ENCODE results near the gene PDGFD.

Gene PDGFD

GRCh38 chr11:103947546-103947919 lies 216.4 kb downstream of the PDGFD start:
- DNase-seq = no peak

DNA sequence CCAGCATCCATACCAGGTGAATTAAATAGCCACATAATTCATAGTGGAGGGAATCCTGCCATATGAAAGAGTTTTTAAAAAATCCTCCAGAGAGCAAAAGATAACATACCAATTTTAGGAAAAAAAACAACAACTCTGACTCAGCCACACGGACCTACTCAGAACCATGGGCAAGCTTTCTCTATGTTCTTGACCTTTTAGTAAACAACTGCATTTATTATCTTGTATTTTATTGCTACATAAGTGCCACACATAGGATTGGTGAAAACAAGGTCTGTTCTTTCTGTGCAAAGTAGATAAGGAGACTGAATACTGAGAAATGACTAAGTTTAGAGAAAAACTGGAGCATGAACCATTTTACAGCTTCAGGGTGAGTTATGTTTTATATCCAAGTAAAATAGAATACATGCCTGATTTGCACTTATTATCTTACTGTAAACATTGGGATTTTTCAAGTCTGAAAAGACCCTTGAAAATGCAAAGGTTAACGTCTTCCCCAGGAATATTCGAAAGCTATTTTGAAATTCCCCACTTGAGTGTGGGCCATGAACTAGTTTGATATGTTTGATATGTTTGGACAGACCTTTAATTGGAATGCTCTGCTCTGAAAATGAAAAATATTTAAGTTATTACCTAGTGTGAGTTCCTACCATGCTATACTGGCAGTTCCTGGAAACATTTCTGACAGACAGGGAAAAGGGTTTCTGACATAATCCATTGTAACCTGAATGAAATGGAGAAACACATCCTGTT lies 217.0 kb downstream of the PDGFD start:
- no peak for DNase-seq

- no peak for DNase-seq
These were observed 219.6 kb downstream of the PDGFD start for GRCh38 chr11:103944251-103944940.

DNA sequence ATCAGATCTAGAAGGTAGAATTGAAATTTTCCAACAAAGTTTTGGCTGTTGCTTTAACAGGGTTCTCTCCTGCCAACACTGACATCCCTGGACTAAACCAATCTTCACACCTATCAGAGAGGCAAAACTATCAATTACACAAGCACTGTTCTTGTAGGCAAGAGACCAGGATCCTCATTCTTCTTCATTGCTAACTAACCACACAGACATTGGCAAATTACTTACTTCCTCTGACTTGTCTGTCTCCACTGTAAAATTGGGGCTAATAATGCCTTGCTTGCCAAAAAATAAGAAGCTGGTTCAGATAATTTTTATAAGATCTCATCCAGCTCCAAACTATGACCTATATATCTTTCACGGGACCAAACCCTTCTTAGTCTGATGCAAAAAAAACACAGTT lies 221.3 kb downstream of the PDGFD start:
- no peak for DNase-seq

DNA sequence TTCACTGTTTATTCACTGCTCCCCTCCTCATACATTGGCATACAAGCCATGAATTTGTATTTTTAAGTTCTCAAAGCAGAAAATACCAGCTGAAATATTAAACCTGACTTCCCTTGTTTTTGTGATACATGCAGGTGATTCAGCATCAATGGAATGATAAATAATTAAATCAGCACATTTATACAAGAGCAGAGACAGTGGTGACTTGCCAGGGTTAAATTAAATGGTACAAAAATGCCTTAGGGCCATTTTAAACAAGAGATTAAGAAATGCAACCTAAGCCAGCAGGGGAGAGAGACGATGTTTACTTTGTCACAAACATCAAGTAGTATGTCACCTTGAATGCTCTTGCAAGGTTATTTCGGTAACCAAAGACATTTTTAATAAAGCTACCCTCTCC lies 223.4 kb downstream of the PDGFD start:
- DNase-seq = no peak

- no peak for DNase-seq
These were observed 224.3 kb downstream of the PDGFD start for GRCh38 chr11:103939694-103940093.

DNA sequence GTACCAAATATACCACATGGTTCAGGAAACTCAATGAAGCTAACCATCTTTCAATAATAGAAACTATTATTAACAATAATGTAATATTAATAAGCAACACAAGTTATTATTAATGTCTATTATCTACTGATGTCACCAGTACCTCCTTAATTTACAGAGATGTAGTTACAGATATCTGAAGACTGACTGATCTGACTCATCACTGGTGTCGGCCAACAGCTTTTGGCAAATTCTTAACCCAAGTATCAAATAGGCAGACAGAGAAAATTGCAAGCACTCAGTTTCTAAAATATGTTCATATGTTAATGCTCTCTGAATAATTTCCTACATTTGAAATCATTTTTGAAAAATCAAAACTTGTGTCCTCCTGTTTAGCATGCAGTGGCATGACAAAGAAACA lies 227.9 kb downstream of the PDGFD start:
- no peak for DNase-seq

GRCh38 chr11:103935219-103935618 lies 228.7 kb downstream of the PDGFD start:
- DNase-seq = no peak

GRCh38 chr11:103929170-103929903 lies 234.6 kb downstream of the PDGFD start:
- DNase-seq = no peak

DNA sequence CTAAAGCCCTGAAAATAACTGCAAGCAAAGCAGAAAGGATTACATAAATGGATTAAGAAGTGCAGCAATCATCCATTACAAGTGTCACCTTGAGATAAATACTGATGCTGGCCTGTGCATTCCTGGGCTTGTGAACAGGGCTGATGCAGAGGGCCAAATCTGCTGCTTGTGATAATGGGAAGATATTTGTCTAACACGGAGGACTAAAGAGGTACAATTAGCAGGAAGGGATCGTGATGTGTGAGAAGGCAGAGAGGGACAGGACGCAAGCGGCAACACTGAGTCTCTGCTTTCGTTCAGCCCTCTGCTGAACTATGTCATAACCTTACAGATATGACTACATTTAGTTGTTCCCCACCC lies 235.2 kb downstream of the PDGFD start:
- DNase-seq = no peak

DNA sequence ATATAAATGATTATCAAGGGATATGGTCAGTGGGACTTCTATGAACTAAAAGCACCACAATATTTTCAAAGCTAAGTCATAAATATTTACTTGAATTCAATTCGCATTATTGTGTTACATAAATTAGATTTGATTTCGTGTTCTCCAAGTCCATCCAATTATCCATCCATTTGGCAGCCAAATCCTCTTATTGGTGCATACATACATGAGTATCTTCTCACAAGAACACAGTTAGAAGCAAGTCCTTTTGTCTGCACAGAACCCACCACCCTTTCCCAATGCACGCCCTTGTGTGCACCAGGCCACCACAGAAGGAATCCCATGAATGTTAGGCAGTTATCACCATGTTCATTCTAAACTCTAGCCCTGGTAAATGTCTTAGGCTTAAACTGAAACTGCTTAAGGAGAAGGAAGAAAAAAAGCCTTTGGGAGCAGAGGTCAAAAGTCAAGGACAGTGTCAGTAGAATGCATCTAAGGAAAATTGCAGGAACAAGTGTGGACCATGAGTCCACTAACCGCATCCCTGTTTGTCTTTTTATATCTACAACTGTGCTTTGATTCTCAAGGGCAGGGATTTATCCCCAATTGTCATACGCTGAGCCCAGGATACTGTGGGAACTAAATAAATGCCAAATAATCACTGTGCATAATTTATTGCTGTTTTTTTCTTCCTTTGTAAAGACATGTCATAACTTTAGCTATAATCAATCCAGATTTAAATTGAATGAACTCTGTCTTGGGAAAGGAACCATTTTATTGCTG lies 235.7 kb downstream of the PDGFD start:
- DNase-seq = no peak

DNA sequence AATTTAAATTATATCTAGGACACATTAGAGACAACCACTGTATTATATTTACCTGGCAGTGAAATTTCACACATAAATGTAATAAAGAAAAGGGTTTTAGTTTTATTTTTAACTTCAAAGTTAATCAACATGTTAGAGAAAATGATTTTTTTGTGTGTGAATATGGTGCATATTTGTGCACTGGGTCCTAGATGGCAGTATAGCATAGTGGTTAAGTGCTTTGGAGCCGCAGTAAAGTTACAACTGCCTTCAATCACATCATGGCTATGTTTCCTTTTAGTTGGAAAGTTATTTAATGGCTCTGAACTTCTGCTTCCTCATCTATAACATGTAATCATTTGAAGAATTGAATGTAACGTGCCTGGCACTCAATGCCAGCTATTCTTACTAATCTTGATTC lies 236.4 kb downstream of the PDGFD start:
- DNase-seq = no peak

DNA sequence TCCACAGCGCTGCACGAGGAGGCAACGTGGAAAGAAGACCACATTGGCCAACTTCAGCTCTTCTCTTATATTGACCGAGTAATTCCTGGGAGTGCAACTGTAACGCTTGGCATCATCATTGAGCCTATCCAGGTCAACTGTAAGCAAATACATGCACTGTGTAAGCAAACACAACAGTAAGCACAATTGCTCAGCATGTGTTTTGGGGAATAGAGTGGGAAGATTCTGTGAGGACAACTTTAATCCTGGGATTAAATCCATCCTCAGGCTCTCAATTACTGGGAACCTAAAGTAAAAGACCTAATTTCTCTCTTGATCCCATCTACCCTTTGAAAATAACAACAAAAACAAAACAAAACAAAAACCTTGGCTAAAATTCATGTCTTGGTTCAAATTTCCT lies 237.0 kb downstream of the PDGFD start:
- DNase-seq = no peak

GRCh38 chr11:103924166-103925013 lies 239.6 kb downstream of the PDGFD start:
- no peak for DNase-seq

- no peak for DNase-seq
These were observed 240.5 kb downstream of the PDGFD start for GRCh38 chr11:103923451-103923931.

DNA sequence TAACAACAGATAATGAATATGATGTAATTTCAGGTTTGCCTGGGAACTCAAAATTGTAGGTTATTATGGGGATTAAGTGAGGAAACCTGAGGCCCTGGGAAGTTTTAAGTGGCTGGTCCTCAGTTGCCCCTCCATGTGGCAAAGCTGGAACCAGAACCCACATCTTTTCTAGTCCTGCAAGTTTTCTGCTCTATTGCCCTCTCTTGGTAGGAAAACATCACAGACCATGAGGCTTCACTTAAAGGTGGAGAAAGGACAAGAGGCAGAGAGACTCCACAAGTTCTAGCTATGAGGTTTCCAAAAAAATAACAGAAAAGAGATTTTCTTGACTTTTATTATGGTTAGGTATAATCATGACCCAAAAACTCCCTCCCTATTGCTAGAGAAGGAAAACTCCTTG lies 243.0 kb downstream of the PDGFD start:
- DNase-seq = no peak

DNA sequence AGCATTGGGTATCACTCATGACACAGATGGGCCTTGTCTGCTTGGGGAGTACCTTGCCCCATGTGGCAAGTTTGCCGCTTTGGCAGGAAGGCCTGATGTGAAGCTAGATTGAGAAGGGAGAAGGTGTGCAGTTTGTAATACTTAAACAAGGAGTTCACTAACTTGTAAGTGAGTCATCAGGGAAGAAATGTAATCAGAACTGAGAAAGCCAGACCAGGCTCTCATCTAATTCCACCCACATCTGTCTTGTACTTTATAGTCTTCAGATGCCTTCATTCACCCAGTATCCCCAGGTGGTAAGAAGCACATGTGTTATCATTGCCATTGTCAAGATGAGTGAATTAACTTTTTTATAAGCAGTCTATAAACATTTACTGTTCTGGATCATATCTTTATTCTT lies 243.5 kb downstream of the PDGFD start:
- DNase-seq = no peak

DNA sequence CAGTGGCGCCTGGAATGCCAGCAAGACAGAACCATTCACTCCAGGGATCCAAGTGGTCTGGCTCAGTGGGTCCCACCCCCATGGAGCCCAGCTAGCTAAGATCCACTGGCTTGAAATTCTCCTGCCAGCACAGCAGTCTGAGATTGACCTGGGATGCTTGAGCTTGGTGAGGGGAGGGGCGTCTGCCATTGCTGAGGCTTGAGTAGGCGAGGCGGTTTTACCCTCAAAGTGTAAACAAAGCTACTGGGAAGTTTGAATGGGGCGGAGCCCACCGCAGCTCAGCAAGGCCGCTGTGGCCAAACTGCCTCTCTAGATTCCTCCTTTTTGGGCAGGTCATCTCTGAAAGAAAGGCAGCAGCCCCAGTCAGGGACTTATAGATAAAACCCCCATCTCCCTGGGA lies 253.2 kb downstream of the PDGFD start:
- DNase-seq = no peak

DNA sequence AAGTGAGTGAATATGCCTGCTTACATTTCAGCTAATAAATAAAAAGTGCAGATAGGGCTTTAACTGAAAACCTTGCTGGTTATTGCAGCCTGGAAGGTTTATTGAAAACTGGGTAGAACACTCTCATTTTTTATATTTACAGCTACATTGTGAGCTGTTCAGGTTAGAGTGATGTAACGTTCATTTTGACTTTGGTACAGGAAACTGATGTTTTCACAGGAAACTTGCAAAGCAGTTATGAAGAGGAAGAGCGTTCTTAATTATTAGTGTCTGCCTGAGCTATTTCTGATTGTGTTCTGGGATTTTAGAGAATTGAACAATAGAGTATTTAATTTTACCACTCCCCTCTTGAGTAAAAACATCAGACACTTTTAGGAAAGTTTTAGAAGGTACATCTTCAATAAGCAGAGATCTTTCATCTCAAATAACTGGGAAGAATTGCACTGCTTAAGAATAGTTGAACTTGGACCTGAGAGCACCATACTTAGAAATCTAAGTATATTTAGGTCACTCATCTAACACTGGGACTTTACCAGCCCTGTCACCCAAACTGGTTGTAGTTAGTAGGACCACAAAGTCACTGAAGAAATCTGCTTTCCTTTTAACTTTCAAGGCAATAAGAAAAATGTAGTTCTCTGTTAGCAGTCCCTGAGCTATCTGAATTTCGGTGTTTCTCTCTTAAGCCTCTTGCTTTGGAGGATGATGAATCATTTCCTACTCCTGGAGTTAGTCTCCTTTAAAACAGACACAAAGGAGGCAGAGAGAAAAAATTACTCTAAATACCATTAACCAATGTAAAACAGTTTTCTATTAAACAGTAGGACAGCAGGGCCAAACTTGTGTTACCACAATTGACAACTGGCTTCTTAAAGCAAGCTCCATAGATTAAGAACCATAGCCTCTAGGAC lies 256.1 kb downstream of the PDGFD start:
- no peak for DNase-seq

- DNase-seq = no peak
These were observed 256.8 kb downstream of the PDGFD start for GRCh38 chr11:103907136-103907535.

- DNase-seq = no peak
These were observed 257.6 kb downstream of the PDGFD start for GRCh38 chr11:103906291-103906867.

Measured in stimulated activated naive CD4-positive, alpha-beta T cell treated with Interleukin-2 at 50 U/mL for 16 hours (primary cell).